ENCODE measurements around the gene ERCC6.

Gene ERCC6

DNA sequence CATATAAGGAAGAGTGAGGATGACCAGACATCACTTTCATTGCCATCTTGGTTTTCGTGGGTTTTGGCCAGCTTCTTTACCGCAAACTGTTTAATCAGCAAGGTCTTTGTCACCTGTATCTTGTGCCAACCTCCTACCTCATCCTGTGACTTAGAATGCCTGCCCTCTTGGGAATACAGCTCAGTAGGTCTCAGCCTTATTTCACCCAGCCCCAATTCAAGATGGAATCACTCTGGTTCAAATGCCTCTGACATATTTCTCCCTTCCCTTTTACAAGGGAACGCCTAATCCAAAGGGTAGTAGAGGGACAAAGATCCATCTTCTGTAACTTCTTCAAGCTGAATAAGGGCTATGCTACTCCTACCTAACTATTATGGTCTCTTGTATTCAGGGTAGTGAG lies 4.7 kb upstream of the ERCC6 start:
- no peak for FAIRE-seq

DNA sequence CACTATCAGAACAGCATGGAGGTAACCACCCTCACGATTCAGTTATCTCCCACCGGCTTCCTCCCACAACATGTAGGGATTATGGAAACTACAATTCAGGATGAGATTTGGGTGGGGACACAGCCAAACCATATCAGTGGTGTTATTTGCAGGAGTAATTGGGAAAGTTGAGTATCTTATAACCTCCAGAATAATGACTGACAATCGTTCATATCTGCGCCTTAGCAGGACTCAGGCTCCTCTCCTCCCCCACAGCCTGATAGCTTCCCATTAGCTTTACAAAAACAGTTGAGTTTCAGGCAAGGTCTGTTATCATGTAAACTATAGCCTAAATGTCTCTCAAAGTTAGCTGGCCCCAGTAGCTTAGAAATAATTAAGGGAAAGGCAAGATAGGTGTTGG lies 3.4 kb upstream of the ERCC6 start:
- FAIRE-seq = no peak

DNA sequence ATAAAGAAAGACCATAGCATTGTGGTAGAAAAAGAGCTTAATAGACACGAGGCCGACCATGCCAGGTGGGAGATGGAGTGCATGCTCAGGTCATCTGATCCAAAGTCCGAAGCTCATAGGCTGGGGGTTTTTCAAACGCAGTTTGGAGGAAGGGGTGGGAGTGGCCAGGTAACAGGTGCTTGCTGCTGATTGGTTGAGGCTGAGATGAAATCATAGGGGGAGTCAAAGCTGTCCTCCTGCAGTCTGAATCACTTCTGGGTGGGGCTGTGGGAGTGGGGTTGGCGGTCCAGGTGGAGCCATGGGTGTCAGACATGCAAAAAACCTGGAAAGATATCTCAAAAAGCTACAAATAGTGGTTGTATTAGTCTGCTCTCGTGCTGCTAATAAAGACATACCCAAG lies 2.8 kb upstream of the ERCC6 start:
- no peak for FAIRE-seq

DNA sequence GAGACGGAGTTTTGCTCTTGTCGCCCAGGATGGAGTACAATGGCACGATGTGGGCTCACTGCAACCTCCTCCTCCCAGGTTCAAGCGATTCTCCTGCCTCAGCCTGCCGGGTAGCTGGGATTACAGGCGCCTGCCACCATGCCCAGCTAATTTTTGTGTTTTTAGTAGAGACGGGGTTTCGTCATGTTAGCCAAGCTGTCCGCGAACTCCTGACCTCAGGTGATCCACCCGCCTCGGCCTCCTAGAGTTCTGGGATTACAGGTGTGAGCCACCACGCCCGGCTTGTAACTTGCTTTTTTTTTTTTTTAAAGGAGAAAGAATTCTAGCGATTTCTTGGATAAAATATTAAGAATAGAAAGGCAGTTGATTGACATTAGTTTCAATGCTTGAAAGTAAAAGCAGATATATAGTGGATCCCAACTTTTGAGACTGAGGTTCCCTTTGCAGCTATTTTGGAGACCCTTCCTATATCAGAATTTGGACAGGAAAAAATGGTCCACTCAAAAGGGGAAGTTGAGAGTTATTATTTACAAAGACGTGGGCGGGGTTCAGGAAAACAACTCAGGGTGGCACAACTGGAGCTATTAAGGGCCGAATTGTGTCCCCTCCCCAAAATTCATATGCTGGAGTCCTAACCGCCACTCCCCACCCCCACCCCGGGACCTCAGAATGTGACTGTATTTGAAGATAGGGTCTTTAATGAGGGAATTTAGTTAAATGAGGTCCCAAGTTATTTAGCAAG lies 1.3 kb upstream of the ERCC6 start:
- no peak for FAIRE-seq

DNA sequence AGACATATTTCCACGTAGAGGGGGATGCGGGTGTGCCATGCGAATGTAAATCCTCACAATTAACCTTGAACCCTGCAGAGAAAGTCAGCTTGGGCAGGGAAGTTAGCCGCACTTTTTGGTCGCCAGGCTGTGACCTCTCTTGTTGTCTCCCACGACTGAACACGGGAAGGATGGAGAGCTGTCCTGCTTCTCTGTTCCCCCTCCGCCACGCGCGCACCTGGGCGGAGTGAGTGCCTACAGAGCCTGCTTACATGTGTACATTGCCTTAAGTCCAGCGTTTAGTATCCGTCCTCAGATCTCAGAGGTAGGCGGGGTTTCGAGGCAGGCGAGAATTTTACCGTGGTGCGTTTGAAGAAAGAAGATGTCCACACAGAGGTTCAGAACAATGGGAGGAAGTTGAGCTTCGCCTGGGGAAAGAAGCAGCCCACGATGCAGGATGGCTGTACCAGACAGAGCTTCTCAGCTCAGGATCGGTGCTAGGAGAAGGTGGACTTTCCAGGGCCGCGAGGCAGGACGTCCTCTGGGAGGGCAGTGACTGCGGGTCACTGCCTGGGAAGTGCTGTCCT lies 482 bp upstream of the ERCC6 start:
- no peak for FAIRE-seq

DNA sequence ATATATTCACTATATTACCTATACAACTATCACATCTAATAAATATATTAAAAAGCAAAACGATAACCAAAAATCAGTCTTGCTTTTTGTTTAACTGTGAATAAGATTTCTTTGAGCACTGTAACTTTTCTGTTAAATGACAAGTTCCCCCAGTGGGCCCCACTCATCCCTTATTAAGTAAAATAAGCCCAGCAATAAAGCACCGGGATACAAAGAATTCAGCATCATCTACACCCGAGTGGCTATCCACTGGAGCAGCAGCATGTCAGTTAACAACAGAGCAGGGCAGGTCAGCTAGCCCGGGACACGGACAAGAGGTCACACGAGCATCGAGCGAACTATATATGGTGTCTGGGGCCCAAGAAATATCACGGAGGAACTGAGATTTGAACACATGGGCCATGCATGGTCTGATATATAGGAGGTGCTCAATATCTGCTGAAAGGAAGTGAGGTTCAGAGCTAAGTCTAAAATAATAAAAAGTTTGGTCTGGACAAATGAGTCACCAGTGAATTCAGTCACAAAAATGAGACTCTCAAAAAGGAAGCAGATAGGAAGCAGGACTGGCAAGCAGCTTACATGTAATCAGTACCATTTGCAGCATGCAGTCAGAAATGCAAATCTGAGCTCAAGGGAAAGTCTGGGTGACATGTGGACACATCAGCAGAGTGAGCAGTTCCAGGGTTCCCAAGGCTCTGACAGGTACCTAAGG lies 4.1 kb downstream of the ERCC6 start:
- FAIRE-seq = no peak

DNA sequence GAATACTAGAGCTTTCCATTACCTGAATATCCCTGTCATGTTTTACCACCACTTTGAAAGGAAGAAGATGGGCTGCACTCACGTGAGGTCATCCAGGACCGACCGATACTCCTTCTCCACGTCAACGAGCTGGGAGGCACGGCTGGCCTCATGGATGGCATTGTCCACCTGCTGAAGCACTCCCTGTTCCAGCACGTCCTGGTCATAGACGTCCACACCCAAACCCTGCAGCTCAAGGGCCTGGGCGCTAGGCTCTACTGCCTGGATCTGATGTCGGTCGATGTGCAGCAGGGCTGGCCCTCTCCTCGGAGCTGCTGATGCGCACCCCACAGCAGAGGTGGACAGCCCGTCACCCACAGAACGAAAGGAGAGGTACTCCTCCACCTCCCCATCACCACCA lies 6.5 kb downstream of the ERCC6 start:
- no peak for FAIRE-seq

DNA sequence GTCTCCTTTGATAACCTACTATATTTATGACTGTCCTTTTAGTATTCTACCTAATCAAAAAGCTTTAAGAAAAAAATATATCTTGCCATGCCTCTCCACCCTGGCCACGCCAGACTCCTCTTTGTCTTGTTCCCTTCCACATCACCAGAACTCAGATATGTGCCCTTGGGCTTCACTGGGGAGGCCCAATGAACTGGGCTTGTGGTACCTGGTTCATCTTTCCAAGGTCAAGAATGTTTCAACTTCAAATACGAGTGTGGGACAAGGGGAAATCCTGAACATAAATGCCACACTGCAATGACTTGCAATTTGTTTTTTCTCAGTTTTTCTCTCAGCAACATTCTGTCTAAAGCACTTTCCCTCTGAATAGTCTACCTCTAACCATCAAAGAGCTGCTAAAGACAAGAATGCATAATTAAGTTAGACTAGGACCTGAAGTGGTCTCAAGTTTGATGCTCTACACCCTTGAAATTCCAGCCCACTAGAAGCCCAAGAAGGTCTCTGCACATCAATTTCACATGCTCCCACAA lies 9.9 kb downstream of the ERCC6 start:
- no peak for FAIRE-seq

DNA sequence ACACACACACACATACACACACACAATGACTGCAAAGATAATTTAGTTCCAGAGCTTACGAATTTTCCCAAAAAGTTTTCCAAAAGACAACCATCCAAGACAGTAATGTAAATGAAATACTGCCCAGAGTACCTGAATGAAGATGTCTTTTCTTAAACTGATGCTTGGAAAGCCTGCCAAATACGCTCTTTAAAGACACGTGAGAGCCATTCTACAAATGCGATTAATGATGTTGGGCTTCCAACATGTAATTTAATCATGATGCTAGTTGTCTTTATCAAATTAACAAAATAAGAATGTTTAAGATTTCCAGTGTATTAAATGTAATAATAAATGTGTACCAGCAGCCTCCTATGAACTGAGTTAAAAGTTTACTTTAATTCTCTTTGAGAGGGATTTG lies 11.1 kb downstream of the ERCC6 start:
- no peak for FAIRE-seq

DNA sequence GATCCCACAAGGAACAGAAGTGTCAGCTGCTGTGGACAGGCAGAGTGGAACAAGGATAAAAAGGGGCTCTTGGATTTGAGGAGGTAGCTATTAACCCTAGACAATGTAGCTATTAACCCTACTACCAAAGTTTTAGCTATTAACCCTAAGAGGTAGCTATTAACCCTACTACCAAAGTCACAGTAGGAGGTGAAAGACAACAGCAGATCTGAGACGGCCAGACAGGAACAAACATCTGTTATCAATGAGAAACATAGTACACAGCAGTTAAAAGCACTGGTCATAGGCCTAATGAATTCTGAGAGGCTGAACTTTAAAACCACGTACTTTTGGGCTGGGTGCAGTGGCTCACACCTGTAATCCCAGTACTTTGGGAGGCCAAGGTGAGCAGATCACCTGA lies 11.9 kb downstream of the ERCC6 start:
- FAIRE-seq = no peak

DNA sequence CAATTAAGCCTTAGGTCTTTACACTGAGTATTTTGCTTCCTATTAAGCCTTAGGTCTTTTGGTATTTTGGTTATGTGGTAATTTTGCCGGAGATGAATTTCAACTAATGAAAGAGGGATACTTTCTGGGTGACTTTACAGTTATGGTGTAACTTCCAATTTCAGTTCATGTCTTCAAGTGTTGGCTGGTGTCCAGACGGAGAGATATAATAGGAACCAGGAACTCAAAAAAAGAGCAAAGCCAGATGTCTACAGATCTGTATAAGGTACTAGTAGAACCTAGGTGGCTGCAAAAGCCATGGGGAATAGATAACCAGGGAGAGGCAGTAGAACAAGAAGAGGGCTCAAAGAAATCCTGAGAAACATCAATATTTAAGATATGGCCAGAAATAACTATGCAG lies 12.3 kb downstream of the ERCC6 start:
- no peak for FAIRE-seq

DNA sequence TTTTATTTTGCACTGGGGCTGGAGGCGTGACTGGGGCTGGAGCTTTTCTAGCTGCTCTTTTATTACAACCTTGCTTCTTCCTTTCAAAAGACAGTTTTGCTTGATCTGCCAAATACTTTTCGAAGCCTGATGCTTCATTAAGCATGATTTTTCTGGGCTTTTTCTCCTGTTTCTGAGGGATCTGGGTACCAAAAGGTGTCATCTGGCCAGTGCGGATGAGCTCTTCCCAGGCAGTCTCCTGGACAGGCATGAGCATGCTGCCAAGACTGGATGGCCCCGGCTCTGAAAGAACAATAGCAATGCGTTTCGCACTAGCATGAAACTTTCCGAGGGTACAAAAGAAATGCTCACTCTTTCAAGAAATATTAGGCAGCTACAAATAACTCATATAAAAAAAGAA lies 14.4 kb downstream of the ERCC6 start:
- no peak for FAIRE-seq

DNA sequence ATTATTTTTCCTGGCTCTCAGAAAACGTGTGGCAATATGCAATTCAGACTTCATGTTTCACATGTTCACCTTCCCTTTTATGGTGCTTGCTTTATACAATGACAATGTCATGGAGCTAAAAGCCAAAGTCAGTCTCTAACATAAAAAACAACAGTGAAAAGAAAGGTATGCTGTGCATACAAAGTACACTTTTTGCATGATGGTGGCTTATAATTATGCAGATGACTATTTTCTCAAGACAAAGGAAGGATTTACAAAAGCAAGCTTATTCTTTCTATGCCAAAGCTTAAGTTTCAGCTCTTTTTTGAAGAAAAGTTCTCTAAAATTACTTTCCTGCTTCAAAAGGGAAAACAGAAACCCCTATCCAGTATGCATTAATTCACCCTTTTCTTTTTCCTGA lies 15.6 kb downstream of the ERCC6 start:
- no peak for FAIRE-seq

DNA sequence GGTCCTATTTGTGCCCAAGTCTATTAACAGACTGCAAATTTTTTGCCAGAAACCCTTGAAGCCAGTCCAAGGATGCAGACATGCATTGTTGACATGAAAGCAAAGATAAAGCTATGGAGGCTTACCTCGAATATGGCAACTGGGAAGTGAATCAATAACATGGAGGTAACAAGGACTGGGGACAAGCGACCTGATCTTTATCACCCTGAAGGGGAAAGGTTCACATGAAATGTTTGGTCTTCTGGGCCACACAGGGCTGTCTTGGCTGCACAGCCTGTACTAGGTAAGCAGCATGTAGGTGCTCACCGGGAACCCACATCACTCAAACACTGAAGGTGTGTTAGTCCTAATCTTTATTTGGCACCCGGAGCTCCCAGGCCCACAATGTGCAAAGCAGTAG lies 17.9 kb downstream of the ERCC6 start:
- no peak for FAIRE-seq

DNA sequence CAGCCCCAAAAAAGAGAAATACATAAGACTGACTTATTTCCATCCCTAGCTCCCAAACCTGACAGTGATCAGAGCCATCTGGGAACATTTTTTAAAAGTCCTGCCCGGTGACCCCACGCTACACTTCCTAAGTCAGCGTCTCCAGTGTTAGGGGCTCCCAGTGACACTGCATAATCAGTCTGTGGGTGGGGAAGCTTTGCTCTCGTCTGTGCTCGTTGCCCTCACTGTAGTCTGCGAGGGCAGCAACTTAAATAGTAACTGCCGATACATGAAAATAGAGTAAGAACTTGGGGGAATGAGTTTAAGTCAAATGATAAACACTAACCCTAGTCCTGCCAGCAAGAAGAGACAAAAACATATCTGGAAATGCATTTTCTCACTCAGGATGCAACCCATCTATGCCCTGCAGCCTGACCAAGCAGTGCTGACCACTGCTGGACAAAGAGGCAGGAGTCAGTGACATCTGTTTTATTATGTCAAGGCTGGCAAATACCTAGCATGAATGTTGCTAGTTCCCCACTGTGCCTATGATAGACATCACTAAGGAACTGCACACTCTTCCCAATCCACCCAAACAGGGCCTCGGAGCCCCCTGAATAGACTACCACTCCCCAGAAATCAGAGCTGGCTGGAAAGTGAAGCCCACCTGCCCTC lies 18.7 kb downstream of the ERCC6 start:
- FAIRE-seq = no peak

DNA sequence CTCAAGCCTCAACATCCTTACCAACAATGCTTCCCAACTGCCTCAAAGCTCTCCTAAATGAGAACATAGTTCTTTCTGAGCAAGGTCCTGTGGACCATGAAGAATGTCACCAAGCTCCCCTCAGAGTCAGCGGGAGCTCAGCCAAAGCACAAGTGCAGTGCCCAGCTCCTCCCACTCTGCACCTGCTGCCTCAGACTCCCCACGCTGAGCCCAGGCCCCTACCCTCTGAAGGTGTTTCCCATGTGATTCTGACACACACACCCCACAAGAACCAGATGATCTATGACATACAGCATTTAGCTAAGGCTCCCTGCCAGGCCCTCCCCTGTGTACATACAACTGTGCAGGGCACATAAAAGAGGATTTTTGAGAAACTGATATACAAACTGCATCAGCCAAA lies 19.2 kb downstream of the ERCC6 start:
- no peak for FAIRE-seq

DNA sequence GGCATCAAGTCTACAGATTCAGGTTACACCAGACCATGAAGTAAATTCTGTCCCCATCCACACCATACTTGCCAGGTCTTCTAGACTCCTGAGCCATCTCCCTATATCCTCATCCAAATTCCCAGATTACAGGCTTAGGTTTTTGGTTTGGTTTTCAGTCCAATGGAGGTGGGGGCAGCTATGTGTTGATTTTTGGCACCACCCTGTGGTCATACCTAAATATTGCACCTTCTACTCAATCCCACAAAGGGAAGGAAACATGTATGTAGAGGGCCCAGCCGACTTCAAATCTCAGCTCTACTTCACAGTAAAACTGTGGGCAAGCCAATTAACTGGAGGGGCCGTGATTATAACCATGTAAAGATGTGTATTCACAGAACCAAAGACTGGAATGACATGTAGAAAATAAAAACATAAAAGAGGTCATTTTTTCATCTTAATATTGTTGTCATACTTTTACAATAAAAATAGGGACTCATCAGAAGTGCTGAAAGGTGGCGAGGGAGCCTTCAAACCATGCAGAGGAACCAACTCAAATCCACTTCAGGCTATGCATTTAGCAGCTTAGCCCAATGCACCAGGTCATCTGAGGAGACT lies 19.8 kb downstream of the ERCC6 start:
- no peak for FAIRE-seq

DNA sequence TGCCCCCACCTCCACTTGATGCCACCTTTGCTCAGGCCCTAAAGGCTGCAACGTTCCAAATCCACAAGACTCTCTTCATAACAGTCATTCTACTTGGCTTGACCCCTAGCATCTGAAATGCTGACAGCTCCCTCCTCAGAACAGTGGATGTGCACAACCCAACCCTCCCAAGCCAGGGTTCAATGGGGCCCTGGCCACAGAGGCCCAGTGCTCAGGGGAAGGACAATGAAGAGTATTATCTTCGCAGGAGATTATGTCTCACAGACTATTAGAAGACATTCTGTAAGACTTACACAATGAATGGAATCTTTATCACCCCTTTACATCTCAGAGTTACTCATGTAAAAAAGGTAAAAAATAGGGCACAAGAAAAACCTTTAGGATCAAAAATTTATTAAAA lies 20.4 kb downstream of the ERCC6 start:
- FAIRE-seq = no peak

DNA sequence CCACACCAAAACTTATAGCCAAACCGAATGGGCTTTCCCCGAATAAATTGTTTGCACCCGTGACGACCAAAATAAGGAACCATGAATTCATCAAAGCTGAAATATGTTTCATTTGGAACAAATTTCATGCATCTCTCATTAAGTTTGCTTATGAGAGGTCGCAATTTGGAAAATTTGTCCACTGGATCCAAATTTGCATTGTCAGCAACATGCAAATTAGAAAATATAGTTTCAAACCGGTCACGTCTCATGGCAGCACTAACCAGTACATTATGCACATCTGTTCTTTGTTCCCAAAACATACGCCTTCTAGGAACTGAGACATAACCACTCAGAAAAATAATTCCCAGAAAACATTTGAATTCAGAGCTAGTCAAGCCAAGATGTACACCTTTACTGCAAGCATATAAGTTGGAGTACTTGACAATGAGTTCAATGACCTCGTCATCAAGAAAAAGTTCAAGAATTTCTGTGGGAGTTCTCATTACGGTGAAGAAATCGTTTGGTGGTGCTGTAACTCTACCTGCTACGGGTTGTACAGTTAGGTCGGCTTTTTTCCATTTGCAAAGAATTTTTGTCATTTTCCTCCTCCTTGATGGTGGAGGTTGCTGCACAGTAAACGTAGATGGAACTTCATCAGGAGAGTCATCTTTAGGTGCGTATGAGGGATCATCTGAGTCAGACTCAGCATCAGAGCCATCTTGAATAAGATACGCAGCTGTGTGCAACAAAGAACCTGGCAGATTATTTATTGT lies 22.5 kb downstream of the ERCC6 start:
- no peak for FAIRE-seq

DNA sequence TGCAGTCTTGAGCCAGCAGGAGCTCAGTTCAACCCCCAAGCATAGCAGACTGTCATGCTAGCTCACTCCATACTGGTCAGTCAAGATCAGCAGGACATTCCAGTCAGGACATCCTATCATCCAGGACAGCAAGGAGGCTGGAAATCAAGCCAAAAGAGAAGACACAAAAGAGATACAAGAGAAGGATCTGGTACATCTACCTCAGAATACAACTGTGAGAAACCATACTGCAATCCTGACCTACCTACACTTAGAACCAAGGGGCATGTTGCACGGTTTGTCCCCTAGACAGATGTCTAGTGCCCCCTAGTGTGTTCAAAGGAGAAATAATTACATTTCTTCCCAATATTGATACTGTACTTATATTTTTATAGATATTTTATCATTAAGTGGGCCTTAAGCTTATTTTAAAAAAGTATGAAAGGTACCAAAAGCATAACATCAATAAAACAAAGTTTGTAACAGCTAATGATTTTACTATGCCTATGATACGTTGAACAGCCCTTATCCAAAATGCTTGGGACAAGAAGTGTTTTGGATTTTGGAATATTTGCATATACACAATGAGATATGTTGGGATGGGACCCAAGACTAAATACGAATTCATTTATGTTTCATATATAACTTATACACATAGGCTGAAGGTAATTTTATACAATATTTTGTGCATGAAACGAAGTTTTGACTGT lies 26.7 kb downstream of the ERCC6 start:
- peak; percentile 24 for FAIRE-seq

DNA sequence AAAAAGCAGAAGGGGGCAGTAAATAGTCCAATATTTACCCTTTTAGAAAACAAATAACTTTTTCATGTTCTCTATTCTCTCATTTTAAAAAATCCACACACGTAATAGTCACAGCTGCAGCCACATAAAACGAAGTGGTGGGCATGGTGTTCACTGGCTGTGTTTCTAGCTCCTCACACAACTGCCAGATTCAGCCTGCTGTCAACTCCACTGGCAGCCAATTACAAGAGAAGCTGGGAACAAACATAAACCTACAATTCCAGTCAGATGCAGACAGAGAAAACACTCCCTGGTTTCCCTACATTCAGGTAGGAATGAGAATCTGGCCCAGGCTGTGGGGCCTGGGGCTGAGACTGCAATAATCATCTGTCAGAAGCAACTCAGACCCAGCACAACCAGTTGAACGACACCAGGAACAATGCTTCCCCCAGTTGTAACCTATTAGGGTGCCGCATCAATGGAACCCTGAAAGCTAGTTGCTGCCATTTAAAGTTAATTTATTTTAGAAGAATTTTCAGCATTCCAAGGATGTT lies 29.1 kb downstream of the ERCC6 start:
- FAIRE-seq = no peak

DNA sequence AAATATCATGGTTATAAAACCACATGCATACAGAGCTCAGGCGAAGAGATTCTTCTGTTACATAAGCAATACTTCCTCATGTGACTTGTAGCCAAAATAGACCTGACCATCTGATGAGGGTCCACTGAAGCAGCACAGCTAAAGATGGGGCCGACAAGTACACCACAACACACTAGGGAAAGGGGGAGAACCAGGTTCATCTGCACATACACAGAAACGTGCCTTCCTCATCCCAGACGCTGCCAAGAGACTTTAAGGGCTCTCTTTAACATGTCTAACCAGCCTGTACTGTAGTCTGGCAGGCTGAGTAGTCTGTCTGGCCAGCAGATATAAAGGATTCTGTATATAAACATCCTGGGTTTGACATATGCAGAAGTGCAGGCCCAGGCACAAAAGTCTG lies 30.3 kb downstream of the ERCC6 start:
- FAIRE-seq = no peak
